Choroid plexus epithelial cell (primary cell): ENCODE measurements around the gene PRXL2C.
A peak's percentile ranks its signal among the peaks of the same experiment; 100 is the strongest.
"Not testable (repeated sequence)": the region's sequence is repeated elsewhere in the genome, so short reads cannot be mapped to it uniquely, and the experiment has no call there.

Experiments used
- DNase-seq: peaks from one replicate; pipeline ENCODE4 v3.0.0-alpha.2; 2010; ENCODE audit warnings: low read depth
- H3K4me3 ChIP-seq: 2 replicates; pipeline ENCODE4 v1.5.1; 2011; ENCODE audit warnings: low read depth, mild to moderate bottlenecking, control low read depth, low read length, moderate library complexity
- CTCF ChIP-seq: conservative IDR thresholded peaks from 2 replicates; pipeline ENCODE4 v1.5.1; 2011; ENCODE audit warnings: low read depth, mild to moderate bottlenecking, control low read depth, inconsistent platforms, low read length, moderate library complexity

The PRXL2C gene

GRCh38 chr9:96680812-96681499 is 25.8 kb upstream of the PRXL2C start:
- DNase-seq: no peak
- no peak for TF ChIP-seq CTCF
- H3K4me3 ChIP-seq: no peak overlapping the region

GRCh38 chr9:96674906-96675538 is 19.9 kb upstream of the PRXL2C start:
- DNase-seq: peak; percentile 65
- H3K4me3 ChIP-seq: no peak overlapping the region
- TF ChIP-seq CTCF: no peak

GRCh38 chr9:96673786-96674185 is 18.7 kb upstream of the PRXL2C start:
- not testable (repeated sequence) for DNase-seq, H3K4me3 ChIP-seq

GRCh38 chr9:96668868-96669534 is 13.9 kb upstream of the PRXL2C start:
- no peak overlapping the region for H3K4me3 ChIP-seq
- TF ChIP-seq CTCF: no peak
- DNase-seq: no peak

- no peak for TF ChIP-seq CTCF
These were observed 12.2 kb upstream of the PRXL2C start for GRCh38 chr9:96667363-96667728.

GRCh38 chr9:96666653-96667362 is 11.7 kb upstream of the PRXL2C start:
- not testable (repeated sequence) for H3K4me3 ChIP-seq
- TF ChIP-seq CTCF: peak; percentile 73
- peak; percentile 91 for DNase-seq

More at GRCh38 chr9:96667363-96667728, 12.2 kb upstream of the PRXL2C start:
- DNase-seq: no peak
- H3K4me3 ChIP-seq: no peak overlapping the region

- TF ChIP-seq CTCF: no peak
- DNase-seq: no peak
These were observed 10.7 kb upstream of the PRXL2C start for GRCh38 chr9:96665789-96666188.

More at GRCh38 chr9:96665789-96666188, 10.7 kb upstream of the PRXL2C start:
- no peak overlapping the region for H3K4me3 ChIP-seq
